ENCODE data around the gene PRKCB. TPM values are rescaled to one million over a fixed set of nuclear protein-coding genes. Genes with fewer than 3 reads are reported as not detected.

Gene PRKCB
- total RNA-seq, 2 experiments from 2014 or later, result 21.0 to 51.6 TPM

DNA sequence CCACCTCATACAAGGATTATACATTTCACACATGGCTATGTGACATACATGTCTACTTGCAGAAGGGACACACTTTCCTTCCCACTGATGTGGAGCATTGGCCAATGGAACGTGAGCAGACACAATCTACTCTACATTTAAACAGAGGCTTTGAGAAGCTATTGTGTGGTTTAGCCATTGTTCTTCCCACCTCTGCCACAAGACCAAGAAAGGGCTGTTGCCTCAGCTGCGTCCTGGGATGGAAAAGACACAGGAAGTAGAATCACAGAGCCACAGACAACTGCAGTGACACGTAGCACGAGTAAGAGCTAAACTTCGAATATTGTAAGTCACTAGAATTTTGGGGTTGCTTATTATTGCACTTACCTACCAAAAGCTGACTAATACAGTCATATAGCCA lies 33.3 kb downstream of the PRKCB start:
- intact Hi-C loops (cut with micrococcal nuclease; ENCODE audit: unreplicated experiment), result loop anchor here (10.0 kb wide), 1 partner anchor 354 kb away; the partner anchor contains the start of gene GGA2
- Histone ChIP-seq H4K20me1 (ENCODE audit: insufficient read depth, low read length) (no peaks in the 10 kb centered on the region), H3K4me2 (ENCODE audit: low read length) (no peak overlapping the region), H3K36me3 (ENCODE audit: insufficient read depth, low read length) (no peaks in the 10 kb centered on the region), H3K9me3 (ENCODE audit: low read length) (no peaks in the 10 kb centered on the region), H2AFZ (ENCODE audit: low read length) (no peak overlapping the region), H3K79me2 (ENCODE audit: insufficient read depth, low read depth, low read length) (peaks cover 16% of the 10 kb centered on the region; the same call in 1 of the 2 replicates), H3K4me1 (ENCODE audit: insufficient read depth, low read length, poor library complexity, severe bottlenecking) (peaks cover 47% of the 10 kb centered on the region), H3K9me2 (ENCODE audit: insufficient read depth, low read length) (no peaks in the 10 kb centered on the region), H3K4me3 (ENCODE audit: low read depth, low read length, poor library complexity, severe bottlenecking) (no peak overlapping the region), H3K27ac (ENCODE audit: low read depth, low read length, poor library complexity, severe bottlenecking) (no peak overlapping the region)
- TF ChIP-seq, protein P1, sequence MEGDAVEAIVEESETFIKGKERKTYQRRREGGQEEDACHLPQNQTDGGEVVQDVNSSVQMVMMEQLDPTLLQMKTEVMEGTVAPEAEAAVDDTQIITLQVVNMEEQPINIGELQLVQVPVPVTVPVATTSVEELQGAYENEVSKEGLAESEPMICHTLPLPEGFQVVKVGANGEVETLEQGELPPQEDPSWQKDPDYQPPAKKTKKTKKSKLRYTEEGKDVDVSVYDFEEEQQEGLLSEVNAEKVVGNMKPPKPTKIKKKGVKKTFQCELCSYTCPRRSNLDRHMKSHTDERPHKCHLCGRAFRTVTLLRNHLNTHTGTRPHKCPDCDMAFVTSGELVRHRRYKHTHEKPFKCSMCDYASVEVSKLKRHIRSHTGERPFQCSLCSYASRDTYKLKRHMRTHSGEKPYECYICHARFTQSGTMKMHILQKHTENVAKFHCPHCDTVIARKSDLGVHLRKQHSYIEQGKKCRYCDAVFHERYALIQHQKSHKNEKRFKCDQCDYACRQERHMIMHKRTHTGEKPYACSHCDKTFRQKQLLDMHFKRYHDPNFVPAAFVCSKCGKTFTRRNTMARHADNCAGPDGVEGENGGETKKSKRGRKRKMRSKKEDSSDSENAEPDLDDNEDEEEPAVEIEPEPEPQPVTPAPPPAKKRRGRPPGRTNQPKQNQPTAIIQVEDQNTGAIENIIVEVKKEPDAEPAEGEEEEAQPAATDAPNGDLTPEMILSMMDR (conservative IDR thresholded peaks at IDR 0.05; ENCODE audit: low read length), result no peak
- no peak for TF ChIP-seq EZH2phosphoT487 (IDR thresholded peaks at IDR 0.05; ENCODE audit: borderline replicate concordance, low read depth, low read length)
- POLR2A ChIA-PET, result interaction anchor here (0.9 to 1.0 kb wide), 2 partner anchors 11 to 16 kb away, joined by 3 read pairs; no protein-coding TSS in a partner anchor
- DNase-seq (ENCODE audit: low spot score), result no peak
- no TSS peak for BruUV-seq (replicated peaks)
- CTCF ChIA-PET (ENCODE audit: unreplicated experiment), result no interaction called here

DNA sequence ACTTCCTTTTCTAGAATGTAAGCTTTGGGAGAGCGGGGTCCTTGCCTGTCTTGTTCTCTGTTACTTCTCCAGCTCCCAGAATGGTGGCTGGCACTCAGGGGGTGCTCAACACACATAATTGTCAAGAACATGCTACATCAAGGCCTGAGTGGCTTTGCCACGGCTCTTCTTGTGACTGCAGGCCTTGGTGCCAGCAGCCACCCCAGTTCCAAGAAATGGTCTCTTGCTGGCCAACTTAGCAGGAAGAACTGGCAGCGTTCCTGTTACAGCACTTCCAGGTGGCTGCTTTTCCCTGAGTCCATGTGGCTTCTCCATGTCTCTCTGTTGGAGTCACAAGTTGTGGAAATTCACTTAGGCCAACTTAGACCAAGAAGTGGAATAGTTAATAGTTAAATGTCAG lies 36.1 kb downstream of the PRKCB start:
- POLR2A ChIA-PET, result interaction anchor here (1.0 to 4.9 kb wide), 3 partner anchors 9 to 30 kb away, joined by 4 to 42 read pairs (median 5); no protein-coding TSS in a partner anchor
- CTCF ChIA-PET (ENCODE audit: unreplicated experiment), result no interaction called here
- Histone ChIP-seq H3K36me3 (ENCODE audit: insufficient read depth, low read length) (no peaks in the 10 kb centered on the region), H3K79me2 (ENCODE audit: insufficient read depth, low read depth, low read length) (no peaks in the 10 kb centered on the region), H3K4me3 (ENCODE audit: low read depth, low read length, poor library complexity, severe bottlenecking) (no peak overlapping the region), H3K9me2 (ENCODE audit: insufficient read depth, low read length) (no peaks in the 10 kb centered on the region), H3K27ac (ENCODE audit: low read depth, low read length, poor library complexity, severe bottlenecking) (no peak overlapping the region), H3K4me2 (ENCODE audit: low read length) (no peak overlapping the region), H4K20me1 (ENCODE audit: insufficient read depth, low read length) (no peaks in the 10 kb centered on the region), H3K4me1 (ENCODE audit: insufficient read depth, low read length, poor library complexity, severe bottlenecking) (peaks cover 43% of the 10 kb centered on the region), H2AFZ (ENCODE audit: low read length) (no peak overlapping the region), H3K9me3 (ENCODE audit: low read length) (no peaks in the 10 kb centered on the region)
- intact Hi-C loops (cut with micrococcal nuclease; ENCODE audit: unreplicated experiment), result no loop called here
- no peak for TF ChIP-seq EZH2phosphoT487 (IDR thresholded peaks at IDR 0.05; ENCODE audit: borderline replicate concordance, low read depth, low read length)
- TF ChIP-seq, protein P1 (conservative IDR thresholded peaks at IDR 0.05; ENCODE audit: low read length), result no peak
- no peak for DNase-seq (ENCODE audit: low spot score)
- no TSS peak for BruUV-seq (replicated peaks)

DNA sequence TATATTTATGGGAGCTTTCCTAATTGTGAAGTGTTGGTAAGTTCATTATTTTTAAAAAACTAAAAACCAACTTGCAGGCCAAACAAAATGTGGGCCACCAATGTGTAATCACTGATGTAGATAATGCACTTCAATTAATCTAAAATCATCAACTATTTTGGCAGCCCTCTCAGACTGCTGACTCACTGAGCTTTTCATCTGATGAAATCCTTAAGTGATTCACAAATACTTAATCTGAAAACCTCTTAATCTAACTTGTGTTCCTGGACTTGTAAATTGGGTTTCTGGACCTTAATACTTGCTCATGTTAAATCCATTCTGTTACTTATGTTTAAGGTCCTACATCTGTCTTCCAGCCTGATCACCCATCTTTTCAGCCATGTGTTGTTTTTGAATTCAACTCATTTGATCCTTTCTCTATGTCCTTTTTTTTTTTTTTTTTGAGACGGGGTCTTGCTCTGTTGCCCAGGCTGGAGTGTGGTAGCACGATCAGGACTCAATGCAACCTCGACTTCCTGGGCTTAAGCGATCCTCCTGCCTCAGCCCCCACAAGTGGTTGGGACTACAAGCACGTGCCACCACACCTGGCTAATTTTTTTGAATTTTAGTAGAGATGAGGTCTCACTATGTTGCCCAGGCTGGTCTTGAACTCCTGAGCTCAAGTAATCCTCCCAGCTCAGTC lies 39.0 kb downstream of the PRKCB start:
- CTCF ChIA-PET (ENCODE audit: unreplicated experiment), result interaction anchor here (1.0 kb wide), 1 partner anchor 13 kb away, joined by 3 read pairs; no protein-coding TSS in a partner anchor
- POLR2A ChIA-PET, result interaction anchor here (0.6 to 4.9 kb wide), 8 partner anchors 12 to 1097 kb away, joined by 3 to 42 read pairs (median 3); no protein-coding TSS in a partner anchor
- TF ChIP-seq, protein P1 (conservative IDR thresholded peaks at IDR 0.05; ENCODE audit: low read length), result no peak
- TF ChIP-seq EZH2phosphoT487 (IDR thresholded peaks at IDR 0.05; ENCODE audit: borderline replicate concordance, low read depth, low read length), result no peak
- Histone ChIP-seq H3K4me1 (ENCODE audit: insufficient read depth, low read length, poor library complexity, severe bottlenecking) (peaks cover 44% of the 10 kb centered on the region), H3K27ac (ENCODE audit: low read depth, low read length, poor library complexity, severe bottlenecking) (peak overlapping the region; percentile 10), H3K36me3 (ENCODE audit: insufficient read depth, low read length) (no peaks in the 10 kb centered on the region), H3K4me2 (ENCODE audit: low read length) (peak overlapping the region; percentile 51), H3K9me3 (ENCODE audit: low read length) (no peaks in the 10 kb centered on the region), H3K9me2 (ENCODE audit: insufficient read depth, low read length) (no peaks in the 10 kb centered on the region), H3K4me3 (ENCODE audit: low read depth, low read length, poor library complexity, severe bottlenecking) (no peak overlapping the region), H2AFZ (ENCODE audit: low read length) (peak overlapping the region; percentile 75; the same call in 1 of the 2 replicates), H3K79me2 (ENCODE audit: insufficient read depth, low read depth, low read length) (no peaks in the 10 kb centered on the region), H4K20me1 (ENCODE audit: insufficient read depth, low read length) (no peaks in the 10 kb centered on the region)
- intact Hi-C loops (cut with micrococcal nuclease; ENCODE audit: unreplicated experiment), result loop anchor here (5.0 kb wide), 2 partner anchors 37 to 72 kb away; partner anchors contain the start of gene PRKCB
- no TSS peak for BruUV-seq (replicated peaks)
- no peak for DNase-seq (ENCODE audit: low spot score)

Measured in OCI-LY7 (cell line).